Raji (cell line): ENCODE measurements around the gene AZU1.

Experiments
- POLR2A ChIP-seq: IDR thresholded peaks from 2 replicates; pipeline ENCODE4 v1.6.1; 2011; ENCODE audit warnings: low read depth, low read length, control low read depth; ENCODE audit not compliant: insufficient read depth

The AZU1 gene

GRCh38 chr19:813219-814151, 14.2 kb upstream of the AZU1 start:
- no peak for TF ChIP-seq POLR2A

GRCh38 chr19:814152-815078, 13.2 kb upstream of the AZU1 start:
- TF ChIP-seq POLR2A, result no peak

- no peak for TF ChIP-seq POLR2A
Measured at GRCh38 chr19:815079-815774, 12.4 kb upstream of the AZU1 start.

GRCh38 chr19:815775-816499, 11.7 kb upstream of the AZU1 start:
- no peak for TF ChIP-seq POLR2A

- TF ChIP-seq POLR2A, result no peak
Measured at GRCh38 chr19:816500-816857, 11.2 kb upstream of the AZU1 start.

GRCh38 chr19:821231-821824, 6.3 kb upstream of the AZU1 start:
- TF ChIP-seq POLR2A, result no peak

- no peak for TF ChIP-seq POLR2A
Measured at GRCh38 chr19:821825-822503, 5.7 kb upstream of the AZU1 start, which contains the start of gene PLPPR3. TSS of gene PLPPR3 (minus strand) at chr19:821955. CDS start at chr19:821559, 396 bp downstream.

GRCh38 chr19:823565-824121, 4.0 kb upstream of the AZU1 start:
- no peak for TF ChIP-seq POLR2A

- no peak for TF ChIP-seq POLR2A
Measured at GRCh38 chr19:824885-825284, 2.8 kb upstream of the AZU1 start.

GRCh38 chr19:825897-826644, 1.6 kb upstream of the AZU1 start:
- no peak for TF ChIP-seq POLR2A

- TF ChIP-seq POLR2A, result no peak
Measured at GRCh38 chr19:827314-827709, 325 bp upstream of the AZU1 start.

- TF ChIP-seq POLR2A, result no peak
Measured at GRCh38 chr19:829129-829758, 1.6 kb downstream of the AZU1 start.
